Nephron (organoid): ENCODE measurements around the gene DDX11.
"Not testable (repeated sequence)": the region's sequence is repeated elsewhere in the genome, so short reads cannot be mapped to it uniquely, and the experiment has no call there.

Experiments used
- H3K27ac Mint-ChIP-seq, 3 experiments: 2 replicates each; pipeline ENCODE4 v1.8.0; 2020; ENCODE audit warnings: mixed read lengths in 3 of 3, mild to moderate bottlenecking in 2 of 3, moderate library complexity in 1 of 3
- H3K27me3 Mint-ChIP-seq: 2 replicates; pipeline ENCODE4 v1.8.0; 2021; ENCODE audit warnings: low read depth, mild to moderate bottlenecking, moderate library complexity, mixed read lengths
- H3K36me3 Mint-ChIP-seq: 2 replicates; pipeline ENCODE4 v1.8.0; 2020; ENCODE audit warnings: low read depth, mixed read lengths
- H3K4me1 Mint-ChIP-seq: 2 replicates; pipeline ENCODE4 v1.8.0; 2020; ENCODE audit warnings: mixed read lengths
- H3K4me3 Mint-ChIP-seq, 3 experiments: 2 replicates each; pipeline ENCODE4 v1.8.0; 2020; ENCODE audit warnings: mild to moderate bottlenecking in 3 of 3, mixed read lengths in 3 of 3, moderate library complexity in 2 of 3
- H3K9me3 Mint-ChIP-seq: 2 replicates; pipeline ENCODE4 v1.8.0; 2020; ENCODE audit warnings: mixed read lengths
- CTCF ChIP-seq, 3 experiments: fragments of 200-600 bp; sonication (generic); IDR thresholded peaks; one replicate each; pipeline ENCODE4 v1.5.0; 2021; ENCODE audit warnings: antibody characterized with exemption in 3 of 3; ENCODE audit not compliant: unreplicated experiment in 3 of 3

DDX11 gene

GRCh38 chr12:31118347-31119191 is 44.9 kb downstream of the DDX11 start:
- Mint-ChIP-seq H3K27ac (peak overlapping the region in 2 of 3 experiments; percentile 37 to 70), H3K27me3 (peaks cover 40% of the 10 kb centered on the region), H3K4me1 (peaks cover 24% of the 10 kb centered on the region), H3K36me3 (no peaks in the 10 kb centered on the region), H3K9me3 (no peaks in the 10 kb centered on the region), H3K4me3 (peak overlapping the region; percentile 85 to 88 (median 87))
- TF ChIP-seq CTCF (IDR thresholded peaks at IDR 0.05; ENCODE audit: unreplicated experiment in 3 of 3), result no peak

GRCh38 chr12:31119192-31119802 is 45.6 kb downstream of the DDX11 start:
- Mint-ChIP-seq H3K27me3 (peaks cover 40% of the 10 kb centered on the region), H3K36me3 (no peaks in the 10 kb centered on the region), H3K9me3 (no peaks in the 10 kb centered on the region), H3K27ac (peak overlapping the region in 1 of 3 experiments; percentile 37), H3K4me3 (peak overlapping the region; percentile 85 to 88 (median 87)), H3K4me1 (peaks cover 29% of the 10 kb centered on the region)
- no peak for TF ChIP-seq CTCF (IDR thresholded peaks at IDR 0.05; ENCODE audit: unreplicated experiment in 3 of 3)

GRCh38 chr12:31119803-31120211 is 46.1 kb downstream of the DDX11 start:
- Mint-ChIP-seq H3K4me1 (peaks cover 29% of the 10 kb centered on the region), H3K27me3 (peaks cover 40% of the 10 kb centered on the region), H3K27ac (no peak overlapping the region), H3K36me3 (no peaks in the 10 kb centered on the region), H3K9me3 (no peaks in the 10 kb centered on the region), H3K4me3 (peak overlapping the region in 2 of 3 experiments; percentile 43 to 51)
- no peak for TF ChIP-seq CTCF (IDR thresholded peaks at IDR 0.05; ENCODE audit: unreplicated experiment in 3 of 3)

- no peaks in the 10 kb centered on the region for H3K36me3 Mint-ChIP-seq
- peaks cover 40% of the 10 kb centered on the region for H3K27me3 Mint-ChIP-seq
- H3K4me3 Mint-ChIP-seq, result peak overlapping the region; percentile 62 to 74 (median 73)
- no peak overlapping the region for H3K27ac Mint-ChIP-seq
- H3K9me3 Mint-ChIP-seq, result no peaks in the 10 kb centered on the region
- TF ChIP-seq CTCF (IDR thresholded peaks at IDR 0.05; ENCODE audit: unreplicated experiment in 3 of 3), result no peak
- peaks cover 29% of the 10 kb centered on the region for H3K4me1 Mint-ChIP-seq
Measured at GRCh38 chr12:31120392-31121008, 46.8 kb downstream of the DDX11 start.

GRCh38 chr12:31121022-31121728 is 47.5 kb downstream of the DDX11 start:
- H3K27ac Mint-ChIP-seq, H3K36me3 Mint-ChIP-seq, H3K9me3 Mint-ChIP-seq: not testable (repeated sequence)
- H3K4me3 Mint-ChIP-seq, result peak overlapping the region in 2 of 3 experiments; percentile 27 to 40
- H3K4me1 Mint-ChIP-seq, result peaks cover 26% of the 10 kb centered on the region
- peaks cover 37% of the 10 kb centered on the region for H3K27me3 Mint-ChIP-seq

GRCh38 chr12:31122481-31122880 is 48.8 kb downstream of the DDX11 start:
- no peak for TF ChIP-seq CTCF (IDR thresholded peaks at IDR 0.05; ENCODE audit: unreplicated experiment in 3 of 3)
- Mint-ChIP-seq H3K9me3 (no peaks in the 10 kb centered on the region), H3K27ac (no peak overlapping the region), H3K36me3 (no peaks in the 10 kb centered on the region), H3K4me3 (no peak overlapping the region), H3K4me1 (peaks cover 19% of the 10 kb centered on the region), H3K27me3 (peaks cover 28% of the 10 kb centered on the region)

- H3K27ac Mint-ChIP-seq, result peak overlapping the region in 1 of 3 experiments; percentile 39
- not testable (repeated sequence) for H3K9me3 Mint-ChIP-seq, H3K36me3 Mint-ChIP-seq, H3K4me3 Mint-ChIP-seq
- peaks cover 16% of the 10 kb centered on the region for H3K27me3 Mint-ChIP-seq
- H3K4me1 Mint-ChIP-seq, result peaks cover 14% of the 10 kb centered on the region
Measured at GRCh38 chr12:31124158-31124557, 50.5 kb downstream of the DDX11 start.

- not testable (repeated sequence) for H3K36me3 Mint-ChIP-seq, H3K4me3 Mint-ChIP-seq, H3K9me3 Mint-ChIP-seq, H3K27ac Mint-ChIP-seq, H3K27me3 Mint-ChIP-seq
- peaks cover 14% of the 10 kb centered on the region for H3K4me1 Mint-ChIP-seq
Measured at GRCh38 chr12:31125171-31125570, 51.5 kb downstream of the DDX11 start.
